ENCODE data around the gene FGF1. TPM values are rescaled to one million over a fixed set of nuclear protein-coding genes. Genes with fewer than 3 reads are reported as not detected.

Gene FGF1
- total RNA-seq, 1 donor from 2014 or later: 23.5 TPM

- Histone ChIP-seq H3K4me1 (peaks cover 0 to 5% of the 10 kb centered on the region in 2 donors), H3K9me3 (no peaks in the 10 kb centered on the region), H3K27ac (peak overlapping the region; percentile 4 to 15), H3K36me3 (no peaks in the 10 kb centered on the region), H3K27me3 (no peaks in the 10 kb centered on the region), H3K4me3 (no peak overlapping the region)
- peak in 1 of 2 donors; percentile 79 for DNase-seq (ENCODE audit: low spot score in 2 of 2)
- peak; percentile 5 to 59 (median 56) for TF ChIP-seq CTCF (IDR thresholded peaks at IDR 0.05)
- intact Hi-C loops (cut with DNase I): loop anchor here (1.0 kb wide), 1 partner anchor 163 kb away; no protein-coding TSS in a partner anchor
These were observed 31.1 kb upstream of the FGF1 start for GRCh38 chr5:142716963-142717362.

- Histone ChIP-seq H3K27me3 (no peaks in the 10 kb centered on the region), H3K9me3 (no peaks in the 10 kb centered on the region), H3K4me1 (peaks cover 0 to 5% of the 10 kb centered on the region in 2 donors), H3K27ac (no peak overlapping the region), H3K4me3 (no peak overlapping the region), H3K36me3 (no peaks in the 10 kb centered on the region)
- peak in 1 of 2 donors; percentile 59 for DNase-seq (ENCODE audit: low spot score in 2 of 2)
- intact Hi-C loops (cut with DNase I): no loop called here
- TF ChIP-seq CTCF (IDR thresholded peaks at IDR 0.05): no peak
These were observed 29.4 kb upstream of the FGF1 start for GRCh38 chr5:142715291-142715690.

- H3K9me3 ChIP-seq: no peaks in the 10 kb centered on the region
- no peaks in the 10 kb centered on the region for H3K27me3 ChIP-seq
- peak overlapping the region; percentile 52 to 65 for H3K4me3 ChIP-seq
- H3K27ac ChIP-seq: peak overlapping the region; percentile 82 to 84
- peaks cover 0 to 5% of the 10 kb centered on the region in 2 donors for H3K4me1 ChIP-seq
- peak; percentile 49 to 93 for DNase-seq (ENCODE audit: low spot score in 2 of 2)
- intact Hi-C loops (cut with DNase I): loop anchor here (1.0 kb wide), 2 partner anchors 57 to 167 kb away; partner anchors contain the start of gene ARHGAP26
- peak; percentile 92 to 95 (median 94) for TF ChIP-seq CTCF (IDR thresholded peaks at IDR 0.05)
- no peaks in the 10 kb centered on the region for H3K36me3 ChIP-seq
These were observed 27.3 kb upstream of the FGF1 start for GRCh38 chr5:142713121-142713706.

- peak in 1 of 2 donors; percentile 15 for DNase-seq (ENCODE audit: low spot score in 2 of 2)
- Histone ChIP-seq H3K27ac (no peak overlapping the region), H3K9me3 (no peaks in the 10 kb centered on the region), H3K4me3 (no peak overlapping the region), H3K27me3 (no peaks in the 10 kb centered on the region), H3K36me3 (no peaks in the 10 kb centered on the region), H3K4me1 (peaks cover 3 to 7% of the 10 kb centered on the region in 2 donors)
- intact Hi-C loops (cut with DNase I): no loop called here
- no peak for TF ChIP-seq CTCF (IDR thresholded peaks at IDR 0.05)
These were observed 17.3 kb upstream of the FGF1 start for GRCh38 chr5:142703153-142703552.

GRCh38 chr5:142701673-142702311, 15.9 kb upstream of the FGF1 start:
- intact Hi-C loops (cut with DNase I): no loop called here
- H3K36me3 ChIP-seq: no peaks in the 10 kb centered on the region
- no peak overlapping the region for H3K4me3 ChIP-seq
- no peaks in the 10 kb centered on the region for H3K9me3 ChIP-seq
- no peak for DNase-seq (ENCODE audit: low spot score in 2 of 2)
- no peak for TF ChIP-seq CTCF (IDR thresholded peaks at IDR 0.05)
- no peak overlapping the region for H3K27ac ChIP-seq
- peaks cover 3 to 20% of the 10 kb centered on the region in 2 donors for H3K4me1 ChIP-seq
- no peaks in the 10 kb centered on the region for H3K27me3 ChIP-seq

Data from ascending aorta (tissue), 2 donors.